Gastroesophageal sphincter (tissue), 3 donors: Measurements from ENCODE around the gene ERO1B.

ENCODE experiments used
- CTCF ChIP-seq, 4 experiments: fragments of 200-600 bp in 2 of 4; fragments of 450-650 bp in 2 of 4; sonication (generic) in 1 of 4; IDR thresholded peaks; one replicate each; pipeline ENCODE4 v1.5.1; 2017 to 2019; ENCODE audit warnings: antibody characterized with exemption in 4 of 4, mild to moderate bottlenecking in 2 of 4, moderate library complexity in 2 of 4
- POLR2AphosphoS5 ChIP-seq: sonication (generic); formaldehyde crosslinking; IDR thresholded peaks from one replicate; pipeline ENCODE4 v1.6.1; 2017; ENCODE audit warnings: antibody characterized with exemption

- no peak for TF ChIP-seq CTCF (IDR thresholded peaks at IDR 0.05)
- TF ChIP-seq POLR2AphosphoS5, result no peak
Observed at GRCh38 chr1:236247286-236247685, 34.5 kb downstream of the ERO1B start.
